Ishikawa (cell line): Measurements from ENCODE around the gene CNNM2.

ENCODE experiments used
- CEBPB ChIP-seq: IDR thresholded peaks from 2 replicates; pipeline ENCODE4 v1.6.1; 2012
- CREB1 ChIP-seq: IDR thresholded peaks from 2 replicates; pipeline ENCODE4 v1.6.1; 2012; ENCODE audit warnings: low read depth
- EGR1 ChIP-seq: IDR thresholded peaks from 2 replicates; pipeline ENCODE4 v1.6.1; 2012
- EP300 ChIP-seq: IDR thresholded peaks from 2 replicates; pipeline ENCODE4 v1.6.1; 2012; ENCODE audit warnings: borderline replicate concordance
- FOXM1 ChIP-seq: IDR thresholded peaks from 2 replicates; pipeline ENCODE4 v1.6.1; 2012; ENCODE audit warnings: low read depth, borderline replicate concordance
- MAX ChIP-seq: IDR thresholded peaks from 2 replicates; pipeline ENCODE4 v1.6.1; 2012
- NFIC ChIP-seq: IDR thresholded peaks from 2 replicates; pipeline ENCODE4 v1.6.1; 2012
- RAD21 ChIP-seq: IDR thresholded peaks from 2 replicates; pipeline ENCODE4 v1.6.1; 2012; ENCODE audit warnings: low read depth
- REST ChIP-seq: IDR thresholded peaks from 2 replicates; pipeline ENCODE4 v1.6.1; 2012; ENCODE audit warnings: low read depth, mild to moderate bottlenecking
- TAF1 ChIP-seq: IDR thresholded peaks from 2 replicates; pipeline ENCODE4 v1.6.1; 2012; ENCODE audit warnings: low read depth, mild to moderate bottlenecking
- TEAD4 ChIP-seq: IDR thresholded peaks from 2 replicates; pipeline ENCODE4 v1.6.1; 2012
- YY1 ChIP-seq: IDR thresholded peaks from 2 replicates; pipeline ENCODE4 v1.6.1; 2012; ENCODE audit warnings: low read depth
- ZBTB7A ChIP-seq: IDR thresholded peaks from 2 replicates; pipeline ENCODE4 v1.6.1; 2012; ENCODE audit warnings: low read depth

GRCh38 chr10:102988404-102989314, 70.6 kb downstream of the CNNM2 start:
- TF ChIP-seq TAF1 (no peak), REST (no peak), CREB1 (no peak), YY1 (no peak), EP300 (no peak), TEAD4 (no peak), RAD21 (no peak), MAX (no peak), CEBPB (no peak), EGR1 (no peak), NFIC (no peak), ZBTB7A (no peak), FOXM1 (no peak)
